SK-N-SH (cell line): ENCODE data around the gene TEPSIN. TPM values are rescaled to one million over a fixed set of nuclear protein-coding genes. Genes with fewer than 3 reads are reported as not detected.

Experiments
- CTCF ChIA-PET: fragments of 300-600, 350-600 bp; formaldehyde crosslinking; extraction: SDS; loops from one replicate; lab custom pipeline; 2021; lab: Yijun Ruan, JAX
- POLR2A ChIA-PET: fragments of 350-600 bp; sonication (Branson Sonifier 250); formaldehyde crosslinking; extraction: SDS; loops from one replicate; lab custom pipeline; 2020; ENCODE audit warnings: antibody characterized with exemption, inconsistent platforms; lab: Yijun Ruan, JAX
- DNase-seq: peaks from one replicate; pipeline ENCODE4 v3.0.0; 2012
- H2AFZ ChIP-seq: fragments of 200-600 bp; sonication (generic); 2 replicates; pipeline ENCODE4 v1.8.1; 2016; ENCODE audit warnings: antibody characterized with exemption, mild to moderate bottlenecking, low read depth
- H3F3A ChIP-seq: fragments of 200-600 bp; sonication (generic); replicated peaks from 2 replicates; pipeline ENCODE3; 2016; ENCODE audit warnings: antibody characterized with exemption, mild to moderate bottlenecking; ENCODE audit not compliant: insufficient read depth
- H3K27ac ChIP-seq, 2 experiments: fragments of 200-500 bp in 1 of 2; fragments of 200-600 bp in 1 of 2; sonication (Bioruptor generic) in 1 of 2; sonication (generic), shearing (Covaris generic) in 1 of 2; 2 replicates each; pipeline versions ENCODE4 v1.5.1 to v1.6.1; 2014 to 2016; ENCODE audit warnings: low read depth in 2 of 2, inconsistent platforms in 1 of 2, low read length in 1 of 2, mild to moderate bottlenecking in 1 of 2, mixed read lengths in 1 of 2
- H3K27me3 ChIP-seq: fragments of 200-600 bp; sonication (generic), shearing (Covaris generic); 2 replicates; pipeline ENCODE4 v1.6.1; 2016; ENCODE audit warnings: mixed run types; ENCODE audit not compliant: insufficient read depth
- H3K36me3 ChIP-seq, 2 experiments: fragments of 200-500 bp in 1 of 2; fragments of 200-600 bp in 1 of 2; sonication (Bioruptor generic) in 1 of 2; sonication (generic) in 1 of 2; replicated peaks in 1 of 2; 2 replicates each; pipeline versions ENCODE3 to v1.5.1; 2014 to 2016; ENCODE audit warnings: low read length in 1 of 2, mild to moderate bottlenecking in 1 of 2; ENCODE audit not compliant: insufficient read depth in 2 of 2, control insufficient read depth in 1 of 2
- H3K4me1 ChIP-seq, 2 experiments: fragments of 200-500 bp in 1 of 2; fragments of 200-600 bp in 1 of 2; sonication (Bioruptor generic) in 1 of 2; sonication (generic), shearing (Covaris generic) in 1 of 2; 2 replicates each; pipeline versions ENCODE4 v1.5.1 to v1.6.1; 2014 to 2016; ENCODE audit warnings: low read depth in 1 of 2, low read length in 1 of 2, mixed run types in 1 of 2; ENCODE audit not compliant: insufficient read depth in 2 of 2, control insufficient read depth in 1 of 2
- H3K4me2 ChIP-seq: fragments of 200-600 bp; sonication (generic), shearing (Covaris generic); 2 replicates; pipeline ENCODE4 v1.6.1; 2017; ENCODE audit warnings: mixed run types
- H3K4me3 ChIP-seq, 2 experiments: fragments of 200-500 bp in 1 of 2; fragments of 200-600 bp in 1 of 2; sonication (Bioruptor generic) in 1 of 2; sonication (generic), shearing (Covaris generic) in 1 of 2; 2 replicates each; pipeline versions ENCODE4 v1.5.1 to v1.8.1; 2014 to 2016; ENCODE audit warnings: low read depth in 2 of 2, inconsistent platforms in 1 of 2, low read length in 1 of 2, mild to moderate bottlenecking in 1 of 2, mixed read lengths in 1 of 2, moderate library complexity in 1 of 2
- H3K79me2 ChIP-seq: fragments of 200-600 bp; sonication (generic); 2 replicates; pipeline ENCODE4 v1.8.1; 2017; ENCODE audit warnings: mild to moderate bottlenecking; ENCODE audit not compliant: insufficient read depth
- H3K9ac ChIP-seq: fragments of 200-600 bp; sonication (generic); 2 replicates; pipeline ENCODE4 v1.6.1; 2017; ENCODE audit warnings: mixed run types
- H3K9me2 ChIP-seq: fragments of 200-600 bp; sonication (generic); 2 replicates; pipeline ENCODE4 v1.6.1; 2017; ENCODE audit warnings: mixed run types
- H3K9me3 ChIP-seq: fragments of 200-600 bp; sonication (generic); 2 replicates; pipeline ENCODE4 v1.6.1; 2017; ENCODE audit warnings: mixed run types, mild to moderate bottlenecking, moderate library complexity
- H4K20me1 ChIP-seq: fragments of 200-600 bp; sonication (generic); 2 replicates; pipeline ENCODE4 v1.6.1; 2017; ENCODE audit warnings: mild to moderate bottlenecking, mixed run types; ENCODE audit not compliant: insufficient read depth
- CHD2 ChIP-seq: fragments of 150-350 bp; IDR thresholded peaks from 2 replicates; pipeline ENCODE4 v1.6.1; 2018; ENCODE audit warnings: low read length; ENCODE audit not compliant: partially characterized antibody
- FOXJ3 ChIP-seq: sonication (generic); formaldehyde crosslinking; IDR thresholded peaks from 2 replicates; pipeline ENCODE4 v1.5.1; 2020; ENCODE audit warnings: mild to moderate bottlenecking, missing genetic modification reagents
- GABPA ChIP-seq: IDR thresholded peaks from 2 replicates; pipeline ENCODE4 v1.4.0; 2012; ENCODE audit warnings: low read depth, mild to moderate bottlenecking
- MEF2A ChIP-seq: IDR thresholded peaks from 2 replicates; pipeline ENCODE4 v1.4.0; 2012; ENCODE audit warnings: low read depth, borderline replicate concordance
- MXI1 ChIP-seq: IDR thresholded peaks from 2 replicates; pipeline ENCODE4 v1.6.1; 2012; ENCODE audit warnings: mild to moderate bottlenecking, low read depth, low read length, improper control_type of control experiment
- NFIC ChIP-seq: IDR thresholded peaks from 2 replicates; pipeline ENCODE4 v1.4.0; 2012; ENCODE audit warnings: borderline replicate concordance
- RCOR1 ChIP-seq: fragments of 150-350 bp; IDR thresholded peaks from 2 replicates; pipeline ENCODE4 v1.6.1; 2017; ENCODE audit warnings: antibody characterized with exemption, low read length
- RFX5 ChIP-seq: IDR thresholded peaks from 2 replicates; pipeline ENCODE4 v1.6.1; 2012; ENCODE audit warnings: mild to moderate bottlenecking, improper control_type of control experiment, low read length
- RXRA ChIP-seq: IDR thresholded peaks from 2 replicates; pipeline ENCODE4 v1.4.0; 2012; ENCODE audit warnings: low read depth, mild to moderate bottlenecking, borderline replicate concordance
- SMC3 ChIP-seq: IDR thresholded peaks from 2 replicates; pipeline ENCODE4 v1.6.1; 2012; ENCODE audit warnings: low read depth, low read length, improper control_type of control experiment
- YY1 ChIP-seq: IDR thresholded peaks from 2 replicates; pipeline ENCODE4 v1.4.0; 2012; ENCODE audit warnings: low read depth, mild to moderate bottlenecking
- WGBS: methylation state at CpG from one replicate; pipeline ENCODE4 v1.1.6; 2017; ENCODE audit warnings: low lambda C conversion rate; 5-methylcytosine and 5-hydroxymethylcytosine counted together
- polyA plus RNA-seq, 3 experiments: library from polyadenylated mRNA; depleted of rRNA; stranded (reverse); fragments of >200 nt; gene quantifications; 2 replicates each; pipeline ENCODE4 v1.2.3, GENCODE V29; 2012
- TF ChIP-seq, protein P1 (sequence below): IDR thresholded peaks from 2 replicates; pipeline ENCODE4 v1.6.1; 2012; ENCODE audit warnings: mild to moderate bottlenecking, low read depth, low read length, moderate library complexity
- TF ChIP-seq, protein P2 (sequence below): IDR thresholded peaks from 2 replicates; pipeline ENCODE4 v1.4.0; 2012; ENCODE audit warnings: low read depth
- TF ChIP-seq, protein P3 (sequence below): fragments of 200-600 bp; sonication (generic); IDR thresholded peaks from 2 replicates; pipeline ENCODE4 v1.6.1; 2017; ENCODE audit warnings: antibody characterized with exemption, mild to moderate bottlenecking, moderate library complexity
- TF ChIP-seq, protein P4 (sequence below): fragments of 150-350 bp; IDR thresholded peaks from 2 replicates; pipeline ENCODE4 v1.6.1; 2017; ENCODE audit warnings: antibody characterized with exemption, low read length, low read depth, borderline replicate concordance

TEPSIN gene
- polyA plus RNA-seq, 1 of the 3 experiments (the other 2 are of a cell fraction) = 35.3 TPM

GRCh38 chr17:81232616-81233241 lies 6.1 kb downstream of the TEPSIN start:
- peaks cover 0 to 7% of the 10 kb centered on the region in 2 experiments; a peak in 2 of 4 replicates for H3K4me1 ChIP-seq
- H3K27ac ChIP-seq = no peak overlapping the region
- H3K27me3 ChIP-seq = no peaks in the 10 kb centered on the region
- H3K79me2 ChIP-seq = peaks cover 17% of the 10 kb centered on the region; the same call in 1 of the 2 replicates
- H2AFZ ChIP-seq = no peak overlapping the region
- no peaks in the 10 kb centered on the region for H3F3A ChIP-seq
- CTCF ChIA-PET = interaction anchor here (1.1 to 12.8 kb wide), 5 partner anchors 10 to 90 kb away, joined by 3 to 133 read pairs (median 3); no protein-coding TSS in a partner anchor
- no peak for TF ChIP-seq RXRA
- TF ChIP-seq, protein P1, sequence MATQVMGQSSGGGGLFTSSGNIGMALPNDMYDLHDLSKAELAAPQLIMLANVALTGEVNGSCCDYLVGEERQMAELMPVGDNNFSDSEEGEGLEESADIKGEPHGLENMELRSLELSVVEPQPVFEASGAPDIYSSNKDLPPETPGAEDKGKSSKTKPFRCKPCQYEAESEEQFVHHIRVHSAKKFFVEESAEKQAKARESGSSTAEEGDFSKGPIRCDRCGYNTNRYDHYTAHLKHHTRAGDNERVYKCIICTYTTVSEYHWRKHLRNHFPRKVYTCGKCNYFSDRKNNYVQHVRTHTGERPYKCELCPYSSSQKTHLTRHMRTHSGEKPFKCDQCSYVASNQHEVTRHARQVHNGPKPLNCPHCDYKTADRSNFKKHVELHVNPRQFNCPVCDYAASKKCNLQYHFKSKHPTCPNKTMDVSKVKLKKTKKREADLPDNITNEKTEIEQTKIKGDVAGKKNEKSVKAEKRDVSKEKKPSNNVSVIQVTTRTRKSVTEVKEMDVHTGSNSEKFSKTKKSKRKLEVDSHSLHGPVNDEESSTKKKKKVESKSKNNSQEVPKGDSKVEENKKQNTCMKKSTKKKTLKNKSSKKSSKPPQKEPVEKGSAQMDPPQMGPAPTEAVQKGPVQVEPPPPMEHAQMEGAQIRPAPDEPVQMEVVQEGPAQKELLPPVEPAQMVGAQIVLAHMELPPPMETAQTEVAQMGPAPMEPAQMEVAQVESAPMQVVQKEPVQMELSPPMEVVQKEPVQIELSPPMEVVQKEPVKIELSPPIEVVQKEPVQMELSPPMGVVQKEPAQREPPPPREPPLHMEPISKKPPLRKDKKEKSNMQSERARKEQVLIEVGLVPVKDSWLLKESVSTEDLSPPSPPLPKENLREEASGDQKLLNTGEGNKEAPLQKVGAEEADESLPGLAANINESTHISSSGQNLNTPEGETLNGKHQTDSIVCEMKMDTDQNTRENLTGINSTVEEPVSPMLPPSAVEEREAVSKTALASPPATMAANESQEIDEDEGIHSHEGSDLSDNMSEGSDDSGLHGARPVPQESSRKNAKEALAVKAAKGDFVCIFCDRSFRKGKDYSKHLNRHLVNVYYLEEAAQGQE = no peak
- TF ChIP-seq, protein P2, sequence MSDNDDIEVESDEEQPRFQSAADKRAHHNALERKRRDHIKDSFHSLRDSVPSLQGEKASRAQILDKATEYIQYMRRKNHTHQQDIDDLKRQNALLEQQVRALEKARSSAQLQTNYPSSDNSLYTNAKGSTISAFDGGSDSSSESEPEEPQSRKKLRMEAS = no peak
- no peak for TF ChIP-seq RFX5
- TF ChIP-seq MXI1 = no peak
- no peak for TF ChIP-seq RCOR1
- TF ChIP-seq FOXJ3 = no peak
- TF ChIP-seq NFIC = no peak
- TF ChIP-seq, protein P3, sequence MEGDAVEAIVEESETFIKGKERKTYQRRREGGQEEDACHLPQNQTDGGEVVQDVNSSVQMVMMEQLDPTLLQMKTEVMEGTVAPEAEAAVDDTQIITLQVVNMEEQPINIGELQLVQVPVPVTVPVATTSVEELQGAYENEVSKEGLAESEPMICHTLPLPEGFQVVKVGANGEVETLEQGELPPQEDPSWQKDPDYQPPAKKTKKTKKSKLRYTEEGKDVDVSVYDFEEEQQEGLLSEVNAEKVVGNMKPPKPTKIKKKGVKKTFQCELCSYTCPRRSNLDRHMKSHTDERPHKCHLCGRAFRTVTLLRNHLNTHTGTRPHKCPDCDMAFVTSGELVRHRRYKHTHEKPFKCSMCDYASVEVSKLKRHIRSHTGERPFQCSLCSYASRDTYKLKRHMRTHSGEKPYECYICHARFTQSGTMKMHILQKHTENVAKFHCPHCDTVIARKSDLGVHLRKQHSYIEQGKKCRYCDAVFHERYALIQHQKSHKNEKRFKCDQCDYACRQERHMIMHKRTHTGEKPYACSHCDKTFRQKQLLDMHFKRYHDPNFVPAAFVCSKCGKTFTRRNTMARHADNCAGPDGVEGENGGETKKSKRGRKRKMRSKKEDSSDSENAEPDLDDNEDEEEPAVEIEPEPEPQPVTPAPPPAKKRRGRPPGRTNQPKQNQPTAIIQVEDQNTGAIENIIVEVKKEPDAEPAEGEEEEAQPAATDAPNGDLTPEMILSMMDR = no peak
- TF ChIP-seq YY1 = no peak
- TF ChIP-seq GABPA = no peak
- TF ChIP-seq MEF2A = no peak
- no peak for TF ChIP-seq SMC3
- TF ChIP-seq, protein P4, sequence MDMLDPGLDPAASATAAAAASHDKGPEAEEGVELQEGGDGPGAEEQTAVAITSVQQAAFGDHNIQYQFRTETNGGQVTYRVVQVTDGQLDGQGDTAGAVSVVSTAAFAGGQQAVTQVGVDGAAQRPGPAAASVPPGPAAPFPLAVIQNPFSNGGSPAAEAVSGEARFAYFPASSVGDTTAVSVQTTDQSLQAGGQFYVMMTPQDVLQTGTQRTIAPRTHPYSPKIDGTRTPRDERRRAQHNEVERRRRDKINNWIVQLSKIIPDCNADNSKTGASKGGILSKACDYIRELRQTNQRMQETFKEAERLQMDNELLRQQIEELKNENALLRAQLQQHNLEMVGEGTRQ = no peak
- TF ChIP-seq CHD2 = no peak
- H3K4me2 ChIP-seq = no peak overlapping the region
- H3K9me3 ChIP-seq = no peaks in the 10 kb centered on the region
- POLR2A ChIA-PET = no interaction called here
- no peak overlapping the region for H3K4me3 ChIP-seq
- DNase-seq = no peak
- WGBS = 94% methylated on average over 16 of the region's 19 CpGs
- peaks cover 0 to 46% of the 10 kb centered on the region in 2 experiments for H3K36me3 ChIP-seq
- H4K20me1 ChIP-seq = no peaks in the 10 kb centered on the region
- H3K9me2 ChIP-seq = no peaks in the 10 kb centered on the region
- no peak overlapping the region for H3K9ac ChIP-seq
